ENCODE results near the gene GABRQ.

Gene GABRQ

GRCh38 chrX:152637649-152638442 lies at the start of gene GABRQ:
TSS of gene GABRQ (plus strand) at chrX:152637895. CDS start at chrX:152638203, 308 bp downstream.
- no peak for DNase-seq (ENCODE audit: low read depth)

DNA sequence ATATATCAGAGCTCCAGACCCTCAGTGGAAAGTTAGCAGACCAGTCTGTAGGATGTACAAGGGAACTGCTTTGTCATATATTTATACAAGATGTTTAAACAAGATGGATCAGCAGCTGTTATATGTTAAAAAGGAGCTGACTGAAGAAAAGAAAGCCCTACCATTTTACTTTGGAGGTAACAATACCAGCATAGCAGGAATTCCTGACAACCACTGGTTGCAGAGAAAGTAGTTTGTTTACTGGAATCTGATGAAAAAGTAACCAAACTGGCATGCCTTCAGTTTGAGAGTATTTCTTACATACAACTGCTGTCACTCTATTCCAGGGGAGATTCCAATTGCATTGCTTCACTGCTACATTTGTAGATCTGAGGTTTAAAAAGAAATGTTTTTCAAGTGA lies 49.5 kb upstream of the GABRQ start:
- no peak for DNase-seq (ENCODE audit: low read depth)

GRCh38 chrX:152600853-152601633 lies 36.7 kb upstream of the GABRQ start:
- DNase-seq (ENCODE audit: low read depth) = no peak

DNA sequence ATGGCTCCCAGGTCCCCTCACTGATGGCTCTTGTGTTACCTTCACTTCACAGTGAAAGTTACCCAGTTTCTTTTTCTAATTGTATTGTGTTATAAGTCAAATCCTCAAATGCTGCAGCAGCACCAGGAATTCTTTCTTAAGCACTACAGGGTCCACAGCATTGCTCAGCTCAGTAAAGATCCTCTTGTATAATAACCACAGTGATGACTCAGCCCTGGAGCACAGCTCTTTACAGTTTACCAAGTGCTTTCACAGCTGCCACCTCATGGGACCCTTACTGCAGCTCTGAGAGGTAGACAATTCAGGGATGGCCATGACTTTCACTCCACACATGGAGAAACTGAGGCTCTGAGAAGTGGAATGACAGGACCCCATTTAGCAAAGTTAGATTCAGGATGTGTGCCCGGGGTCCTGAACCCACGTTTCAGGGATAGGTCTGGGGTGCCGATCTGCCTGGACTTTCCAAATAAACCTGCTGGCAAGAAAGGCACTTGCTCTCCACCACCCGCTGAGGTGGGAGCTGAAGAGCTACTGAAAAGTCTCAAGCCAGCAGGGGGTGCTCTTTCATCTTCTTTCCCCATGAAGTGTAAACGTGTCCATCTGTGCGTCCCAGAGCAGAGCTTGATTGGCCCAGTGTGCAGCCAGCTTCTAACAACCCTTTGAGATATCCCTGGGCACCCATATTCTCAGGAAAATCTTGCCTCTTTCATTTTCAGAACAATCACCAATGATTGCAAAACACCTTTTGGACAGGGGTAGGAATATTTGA lies 35.7 kb upstream of the GABRQ start:
- no peak for DNase-seq (ENCODE audit: low read depth)

DNA sequence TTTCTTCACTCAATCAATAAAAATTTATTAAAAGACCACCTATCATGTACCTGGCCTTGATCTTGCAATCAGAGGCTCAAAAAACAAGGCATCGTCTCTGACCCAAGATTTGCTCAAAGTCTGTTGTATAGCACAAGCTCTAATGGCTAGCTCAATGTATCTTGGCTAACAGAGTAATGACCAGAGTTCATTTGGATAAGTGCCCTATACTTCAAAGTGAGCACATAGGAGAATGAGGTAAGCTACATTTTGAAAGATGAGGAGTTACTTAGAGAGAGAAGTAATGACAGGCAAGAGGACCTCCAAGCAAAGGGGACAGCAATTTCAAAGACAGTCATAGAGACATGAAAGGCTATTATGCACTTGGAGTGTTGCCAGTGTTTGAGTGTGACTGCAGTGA lies 22.9 kb upstream of the GABRQ start:
- DNase-seq (ENCODE audit: low read depth) = no peak

DNA sequence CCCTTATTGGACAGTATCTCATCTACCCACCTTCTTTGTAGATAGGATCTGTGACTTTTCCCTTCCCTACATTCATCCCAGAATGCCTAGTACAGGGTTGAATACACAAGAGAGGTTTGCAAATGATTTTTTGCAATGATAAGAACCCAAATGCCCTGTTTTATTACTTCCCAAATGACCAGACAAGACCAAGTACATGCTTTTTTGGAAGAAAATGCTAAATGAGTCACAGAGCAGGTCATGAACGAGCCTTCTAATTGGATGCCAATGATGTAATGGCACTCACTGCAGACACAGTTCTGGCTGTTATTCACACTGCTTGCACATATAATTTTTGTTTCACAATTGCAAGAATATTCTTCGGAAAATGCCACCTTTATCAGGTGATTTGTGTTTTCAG lies 17.8 kb upstream of the GABRQ start:
- no peak for DNase-seq (ENCODE audit: low read depth)

GRCh38 chrX:152632445-152633097 lies 5.1 kb upstream of the GABRQ start:
- DNase-seq (ENCODE audit: low read depth) = peak; percentile 27

DNA sequence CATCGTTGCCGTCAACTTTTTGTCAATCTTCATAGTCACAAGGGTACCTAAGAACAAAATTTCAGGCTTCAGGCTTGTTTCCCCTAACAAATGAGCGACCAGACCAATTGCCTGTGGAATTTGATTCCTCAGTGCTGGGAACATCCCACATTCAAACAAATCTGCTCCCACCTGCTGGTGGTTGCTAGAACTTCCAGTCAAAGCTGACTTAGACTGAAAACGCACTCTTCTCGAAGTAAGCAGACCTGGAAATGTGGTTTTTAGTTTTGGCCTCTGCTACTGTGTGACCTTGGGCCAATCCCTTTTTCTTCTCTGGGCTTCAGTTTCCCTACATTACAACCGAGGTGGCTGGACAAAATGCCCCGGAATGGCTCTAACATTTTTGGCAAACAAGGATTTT lies 1.8 kb upstream of the GABRQ start:
- peak; percentile 27 for DNase-seq (ENCODE audit: low read depth)

DNA sequence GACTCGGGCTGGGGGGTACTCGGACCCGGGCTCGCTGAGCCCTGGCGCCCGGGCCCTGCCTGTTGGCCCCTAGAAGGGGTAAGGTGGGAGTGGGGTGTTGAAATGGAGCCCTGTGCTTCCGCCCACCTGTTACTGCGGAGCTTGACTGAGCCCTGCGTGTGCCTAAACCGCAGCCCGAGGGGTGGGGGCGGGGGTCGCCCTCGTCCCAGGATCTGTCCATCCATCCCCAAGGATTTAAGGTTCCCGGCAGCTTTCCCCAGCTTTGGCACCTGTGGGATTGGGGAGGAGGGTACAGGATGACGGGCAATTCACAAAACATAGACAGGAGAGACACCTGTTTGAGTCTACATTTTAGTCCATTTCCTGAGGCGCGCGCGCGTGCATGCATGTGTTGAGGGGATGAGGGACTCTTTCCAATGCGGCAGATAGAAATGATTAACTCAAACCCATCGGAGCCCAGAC lies 779 bp downstream of the GABRQ start:
- no peak for DNase-seq (ENCODE audit: low read depth)

GRCh38 chrX:152639426-152639825 lies 1.7 kb downstream of the GABRQ start:
- no peak for DNase-seq (ENCODE audit: low read depth)

DNA sequence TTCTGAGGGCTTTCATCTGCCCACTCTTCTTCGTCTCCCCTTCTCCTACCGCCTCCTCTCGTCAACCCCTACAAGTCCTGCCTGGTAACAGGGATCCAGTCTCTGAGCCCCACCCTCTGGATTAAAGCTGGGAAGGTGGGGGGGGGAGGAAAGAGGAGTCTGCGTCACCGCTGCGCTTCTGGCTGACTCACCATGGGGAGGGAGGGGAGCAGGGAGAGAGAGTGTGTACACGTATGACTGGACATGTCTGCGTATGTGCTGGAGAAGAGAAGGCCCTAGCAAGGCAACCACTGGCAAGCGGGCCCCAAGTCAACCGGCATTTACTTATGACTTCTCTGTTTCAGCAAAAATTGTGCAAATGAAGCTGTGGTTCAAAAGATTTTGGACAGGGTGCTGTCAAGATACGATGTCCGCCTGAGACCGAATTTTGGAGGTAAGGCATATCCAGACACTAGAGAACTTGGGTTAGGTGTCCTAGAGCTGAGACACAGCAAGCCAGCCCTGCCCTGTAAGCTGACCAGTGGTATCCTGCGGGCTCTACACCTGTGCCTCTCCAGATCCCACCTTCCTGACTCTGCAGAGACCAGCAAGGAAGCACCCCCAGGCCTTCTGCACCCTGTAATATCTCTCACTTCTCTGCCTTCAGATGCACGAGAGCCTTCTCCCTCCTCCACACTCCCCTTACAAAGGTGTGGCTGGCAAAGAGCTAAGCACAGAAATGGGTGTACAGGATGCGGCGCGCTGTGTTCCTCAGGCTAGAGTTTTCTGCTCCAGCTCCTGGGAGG lies 2.5 kb downstream of the GABRQ start:
- no peak for DNase-seq (ENCODE audit: low read depth)

DNA sequence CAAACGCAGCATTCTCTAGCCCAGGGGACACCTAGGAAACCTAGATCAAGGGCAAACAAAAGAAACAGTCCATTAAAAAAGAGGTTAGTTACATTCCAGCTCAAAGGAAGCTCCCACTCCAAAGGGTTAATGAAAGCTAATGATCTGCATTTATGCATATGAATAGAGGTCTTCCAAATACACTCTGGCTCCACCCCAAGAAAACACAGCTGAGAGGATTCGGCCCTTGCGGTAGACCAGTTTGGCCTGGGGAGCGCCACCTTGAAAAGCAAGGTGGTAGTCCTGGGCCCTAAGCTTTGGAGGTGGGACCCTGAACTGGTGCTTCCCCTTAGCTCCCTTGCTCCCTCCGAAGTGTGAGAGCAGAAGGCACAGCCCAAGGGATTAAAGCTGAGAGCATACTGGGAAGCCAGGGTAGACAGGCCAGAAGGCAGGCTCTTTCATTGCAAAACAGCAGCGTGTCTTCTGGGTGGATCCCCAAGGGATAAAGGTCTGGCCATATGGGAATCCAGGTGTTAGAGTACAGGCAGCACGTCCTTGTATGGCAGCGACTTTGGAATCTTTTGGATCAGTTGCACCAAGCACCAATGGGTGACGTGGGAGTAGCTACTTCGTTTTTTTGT lies 3.7 kb downstream of the GABRQ start:
- no peak for DNase-seq (ENCODE audit: low read depth)

DNA sequence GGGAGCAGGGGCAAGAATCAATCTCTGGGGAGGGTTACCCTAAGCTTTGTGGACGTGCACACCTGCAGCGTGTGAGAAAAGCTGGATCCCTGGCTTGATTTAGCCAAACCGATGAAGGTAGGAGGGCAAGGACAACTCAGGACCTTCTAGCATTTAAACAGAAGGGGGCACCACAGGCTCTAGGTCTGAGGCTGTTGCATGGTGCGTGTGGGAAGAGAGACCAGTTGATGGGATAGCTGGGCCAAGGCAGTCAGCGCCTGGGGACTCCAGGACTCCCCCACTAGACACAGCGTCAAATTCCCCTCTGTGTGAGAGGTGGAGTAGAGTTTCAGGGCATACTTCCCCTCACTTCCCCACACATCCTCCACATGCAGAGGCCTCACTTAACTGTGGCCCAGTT lies 4.3 kb downstream of the GABRQ start:
- no peak for DNase-seq (ENCODE audit: low read depth)

DNA sequence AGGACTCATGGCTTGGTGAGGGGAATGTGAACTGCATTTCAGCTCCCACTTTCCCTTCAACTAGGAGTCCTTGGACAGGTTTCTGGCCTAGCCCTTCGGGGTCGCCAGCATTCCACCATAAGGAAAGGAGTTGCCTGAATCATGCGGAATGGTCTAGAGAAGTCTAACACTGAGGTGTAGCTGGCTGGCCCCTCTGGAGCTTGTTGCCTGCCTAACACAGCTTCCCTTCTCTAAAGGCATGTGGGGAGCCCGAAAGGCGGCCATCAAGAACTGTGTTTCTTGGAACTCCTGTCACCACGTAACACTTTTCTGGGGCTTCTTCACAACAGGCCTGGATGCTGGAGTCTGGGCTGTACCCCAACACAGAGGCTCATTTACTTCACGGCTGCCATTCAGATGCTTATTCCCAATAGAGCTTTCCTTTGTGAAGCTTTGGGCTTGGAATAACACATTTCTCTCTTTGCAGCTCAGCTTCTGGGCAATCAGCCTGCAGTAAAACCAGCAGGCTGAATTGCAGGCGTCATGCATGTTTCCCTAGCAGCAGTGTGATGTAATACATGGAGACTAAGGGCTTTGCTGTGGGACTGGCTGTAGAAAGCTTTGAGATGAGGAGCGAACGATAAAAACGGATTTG lies 5.4 kb downstream of the GABRQ start:
- DNase-seq (ENCODE audit: low read depth) = no peak

- DNase-seq (ENCODE audit: low read depth) = no peak
These were observed 9.3 kb downstream of the GABRQ start for GRCh38 chrX:152646961-152647360.

- DNase-seq (ENCODE audit: low read depth) = no peak
These were observed 10.3 kb downstream of the GABRQ start for GRCh38 chrX:152647978-152648377.

GRCh38 chrX:152652060-152652459 lies 14.4 kb downstream of the GABRQ start:
- DNase-seq (ENCODE audit: low read depth) = no peak

DNA sequence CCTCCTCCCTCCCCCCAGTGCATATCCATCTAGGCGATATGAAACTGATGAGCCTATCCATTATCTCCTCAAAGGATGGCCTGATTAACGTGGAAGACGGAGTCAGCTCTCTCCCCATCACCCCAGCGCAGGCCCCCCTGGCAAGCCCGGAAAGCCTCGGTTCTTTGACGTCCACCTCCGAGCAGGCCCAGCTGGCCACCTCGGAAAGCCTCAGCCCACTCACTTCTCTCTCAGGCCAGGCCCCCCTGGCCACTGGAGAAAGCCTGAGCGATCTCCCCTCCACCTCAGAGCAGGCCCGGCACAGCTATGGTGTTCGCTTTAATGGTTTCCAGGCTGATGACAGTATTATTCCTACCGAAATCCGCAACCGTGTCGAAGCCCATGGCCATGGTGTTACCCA lies 14.8 kb downstream of the GABRQ start:
- no peak for DNase-seq (ENCODE audit: low read depth)

DNA sequence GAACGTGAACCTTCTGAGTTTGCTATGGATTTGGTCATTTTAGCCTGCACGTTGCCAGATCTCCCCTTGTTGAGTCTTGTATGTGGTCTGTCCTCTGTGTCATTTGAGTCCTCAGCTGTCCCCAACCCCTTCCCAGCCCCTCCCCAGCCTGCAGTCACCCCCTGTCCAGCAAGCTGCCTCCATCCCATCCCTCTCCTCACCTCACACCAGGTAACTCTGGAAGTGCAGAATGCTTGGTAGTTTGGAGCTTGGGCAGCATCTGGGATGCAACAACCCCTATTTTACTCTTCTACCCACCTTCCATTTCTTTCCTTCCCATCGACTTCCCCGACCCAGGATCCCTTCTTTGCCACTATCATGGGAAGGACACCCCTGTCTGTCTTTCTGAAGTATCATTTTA lies 18.4 kb downstream of the GABRQ start:
- no peak for DNase-seq (ENCODE audit: low read depth)

DNA sequence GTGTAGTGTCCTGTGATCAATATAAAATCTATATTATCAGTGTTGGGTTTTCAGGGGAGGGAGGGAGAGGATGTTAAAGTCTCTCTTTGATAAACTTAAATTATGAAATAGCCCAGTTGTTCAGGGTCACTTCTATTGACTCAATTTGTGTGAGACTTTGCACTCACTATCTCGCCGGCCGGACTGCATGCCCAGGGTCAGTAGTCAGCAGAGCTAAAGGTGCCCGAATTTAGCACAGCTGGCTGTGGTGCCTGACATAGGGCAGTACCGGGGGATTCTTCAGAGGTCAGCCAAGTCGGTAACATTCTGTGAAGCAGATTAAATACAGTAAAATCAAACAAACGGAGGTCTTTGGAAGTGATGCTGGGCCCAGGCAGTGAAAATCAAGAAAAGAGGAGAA lies 19.2 kb downstream of the GABRQ start:
- DNase-seq (ENCODE audit: low read depth) = no peak
